ENCODE data around the gene FOXN3.

DNA sequence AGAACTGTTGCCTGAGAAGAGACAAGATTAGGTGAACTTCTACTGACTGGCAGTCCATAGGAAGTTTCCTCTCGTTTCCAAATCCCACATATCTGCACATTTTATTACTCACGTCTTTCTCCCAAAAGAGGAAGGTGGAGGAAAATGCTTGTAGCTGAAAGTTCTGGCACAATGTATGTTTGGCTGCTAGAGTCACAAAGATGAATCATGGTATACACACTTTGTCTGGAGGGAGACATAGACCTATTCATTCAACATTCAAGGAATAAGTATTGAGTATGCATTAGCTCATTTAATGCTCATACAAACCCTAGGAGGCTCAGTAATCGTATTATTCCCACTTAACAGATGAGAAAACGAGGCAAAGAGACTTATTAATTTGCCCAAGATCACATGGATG, 291.8 kb downstream of the FOXN3 start:
- TF ChIP-seq, protein P1, sequence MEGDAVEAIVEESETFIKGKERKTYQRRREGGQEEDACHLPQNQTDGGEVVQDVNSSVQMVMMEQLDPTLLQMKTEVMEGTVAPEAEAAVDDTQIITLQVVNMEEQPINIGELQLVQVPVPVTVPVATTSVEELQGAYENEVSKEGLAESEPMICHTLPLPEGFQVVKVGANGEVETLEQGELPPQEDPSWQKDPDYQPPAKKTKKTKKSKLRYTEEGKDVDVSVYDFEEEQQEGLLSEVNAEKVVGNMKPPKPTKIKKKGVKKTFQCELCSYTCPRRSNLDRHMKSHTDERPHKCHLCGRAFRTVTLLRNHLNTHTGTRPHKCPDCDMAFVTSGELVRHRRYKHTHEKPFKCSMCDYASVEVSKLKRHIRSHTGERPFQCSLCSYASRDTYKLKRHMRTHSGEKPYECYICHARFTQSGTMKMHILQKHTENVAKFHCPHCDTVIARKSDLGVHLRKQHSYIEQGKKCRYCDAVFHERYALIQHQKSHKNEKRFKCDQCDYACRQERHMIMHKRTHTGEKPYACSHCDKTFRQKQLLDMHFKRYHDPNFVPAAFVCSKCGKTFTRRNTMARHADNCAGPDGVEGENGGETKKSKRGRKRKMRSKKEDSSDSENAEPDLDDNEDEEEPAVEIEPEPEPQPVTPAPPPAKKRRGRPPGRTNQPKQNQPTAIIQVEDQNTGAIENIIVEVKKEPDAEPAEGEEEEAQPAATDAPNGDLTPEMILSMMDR (IDR thresholded peaks at IDR 0.05) = no peak
- no peak for TF ChIP-seq REST (IDR thresholded peaks at IDR 0.05; ENCODE audit: insufficient read depth in 1 of 2, low read depth in 2 of 2, low read length in 1 of 2)
- TF ChIP-seq POLR2AphosphoS5 (IDR thresholded peaks at IDR 0.05; ENCODE audit: low read depth, low read length) = no peak
- no peak for TF ChIP-seq SIN3A (IDR thresholded peaks at IDR 0.05; ENCODE audit: borderline replicate concordance, insufficient read depth, low read depth, low read length)
